Neural cell (in vitro differentiated cells): Measurements from ENCODE around the gene ALOX5. TPM values are rescaled to one million over a fixed set of nuclear protein-coding genes. Genes with fewer than 3 reads are reported as not detected.

Experiments used
- H2AFZ ChIP-seq: fragments of 200-600, 300-800 bp; sonication (generic), shearing (Covaris generic); 2 replicates; pipeline ENCODE4 v1.6.0; 2014; ENCODE audit warnings: low read depth, mild to moderate bottlenecking, antibody characterized with exemption, low read length, moderate library complexity
- H3F3A ChIP-seq: fragments of 200-600 bp; shearing (Covaris generic); 2 replicates; pipeline ENCODE4 v1.6.1; 2016; ENCODE audit warnings: mild to moderate bottlenecking, moderate library complexity, mixed read lengths, antibody characterized with exemption, low read length; ENCODE audit not compliant: insufficient read depth, poor library complexity, severe bottlenecking
- H3K27ac ChIP-seq: fragments of 200-600, 300-800 bp; sonication (generic), shearing (Covaris generic); 2 replicates; pipeline ENCODE4 v1.5.1; 2014; ENCODE audit warnings: mild to moderate bottlenecking, low read length, moderate library complexity
- H3K27me3 ChIP-seq: fragments of 300-800, 200-600 bp; sonication (generic), shearing (Covaris generic); 2 replicates; pipeline ENCODE4 v1.6.0; 2014; ENCODE audit warnings: mild to moderate bottlenecking, low read depth, low read length, moderate library complexity; ENCODE audit not compliant: insufficient read depth
- H3K36me3 ChIP-seq: fragments of 300-800, 200-600 bp; sonication (generic), shearing (Covaris generic); 2 replicates; pipeline ENCODE4 v1.5.1; 2014; ENCODE audit warnings: mild to moderate bottlenecking, antibody characterized with exemption, low read length, moderate library complexity; ENCODE audit not compliant: insufficient read depth
- H3K4me2 ChIP-seq: fragments of 300-800, 200-600 bp; sonication (generic), shearing (Covaris generic); 2 replicates; pipeline ENCODE4 v1.6.0; 2014; ENCODE audit warnings: mild to moderate bottlenecking, low read length
- H3K4me3 ChIP-seq: fragments of 300-800, 200-600 bp; sonication (generic), shearing (Covaris generic); 2 replicates; pipeline ENCODE4 v1.5.1; 2014; ENCODE audit warnings: mild to moderate bottlenecking, low read length, moderate library complexity
- H3K79me2 ChIP-seq: fragments of 200-600 bp; shearing (Covaris generic); replicated peaks from 2 replicates; pipeline ENCODE4 v1.6.0; 2014; ENCODE audit warnings: mild to moderate bottlenecking, low read length, moderate library complexity; ENCODE audit not compliant: insufficient read depth
- H3K9ac ChIP-seq: fragments of 300-800, 200-600 bp; sonication (generic), shearing (Covaris generic); 2 replicates; pipeline ENCODE4 v1.6.1; 2016; ENCODE audit warnings: mild to moderate bottlenecking, low read length, mixed read lengths
- H3K9me2 ChIP-seq: fragments of 200-600 bp; shearing (Covaris generic); 2 replicates; pipeline ENCODE4 v1.6.1; 2016; ENCODE audit warnings: mild to moderate bottlenecking, low read length, mixed read lengths; ENCODE audit not compliant: insufficient read depth
- H3K9me3 ChIP-seq: fragments of 200-600, 300-800 bp; sonication (generic), shearing (Covaris generic); 2 replicates; pipeline ENCODE4 v1.6.1; 2016; ENCODE audit warnings: mild to moderate bottlenecking, mixed run types, low read length, moderate library complexity, mixed read lengths
- H4K20me1 ChIP-seq: fragments of 200-600 bp; shearing (Covaris generic); 2 replicates; pipeline ENCODE4 v1.6.1; 2016; ENCODE audit warnings: mild to moderate bottlenecking, mixed run types; ENCODE audit not compliant: insufficient read depth
- EP300 ChIP-seq: fragments of 450-650 bp; conservative IDR thresholded peaks from 2 replicates; pipeline ENCODE4 v1.6.1; 2014; ENCODE audit warnings: antibody characterized with exemption, mild to moderate bottlenecking, moderate library complexity; ENCODE audit not compliant: poor library complexity, severe bottlenecking
- EZH2 ChIP-seq: fragments of 200-600, 300-800 bp; shearing (Covaris generic), sonication (generic); IDR thresholded peaks from 2 replicates; pipeline ENCODE4 v1.6.1; 2014; ENCODE audit warnings: antibody characterized with exemption, low read length, borderline replicate concordance, mild to moderate bottlenecking; ENCODE audit not compliant: insufficient read depth, poor library complexity, severe bottlenecking
- MXI1 ChIP-seq: fragments of 450-650 bp; conservative IDR thresholded peaks from 2 replicates; pipeline ENCODE4 v1.6.1; 2014; ENCODE audit warnings: antibody characterized with exemption, mild to moderate bottlenecking; ENCODE audit not compliant: poor library complexity, severe bottlenecking
- POLR2AphosphoS5 ChIP-seq: IDR thresholded peaks from 2 replicates; pipeline ENCODE4 v1.6.1; 2012
- RAD21 ChIP-seq: fragments of 450-650 bp; conservative IDR thresholded peaks from 2 replicates; pipeline ENCODE4 v1.6.1; 2014; ENCODE audit warnings: antibody characterized with exemption, mild to moderate bottlenecking, moderate library complexity
- SMC3 ChIP-seq: fragments of 450-650 bp; conservative IDR thresholded peaks from 2 replicates; pipeline ENCODE4 v1.6.1; 2014; ENCODE audit warnings: antibody characterized with exemption, mild to moderate bottlenecking, moderate library complexity; ENCODE audit not compliant: poor library complexity
- TAF1 ChIP-seq: IDR thresholded peaks from 2 replicates; pipeline ENCODE4 v1.6.1; 2012; ENCODE audit warnings: low read depth
- polyA plus RNA-seq: library from polyadenylated mRNA; depleted of rRNA; stranded (reverse); fragments of >200 nt; gene quantifications from 2 replicates; pipeline ENCODE4 v1.2.3, GENCODE V29; 2014
- TF ChIP-seq, protein P1 (sequence below): fragments of 450-650 bp; IDR thresholded peaks from 2 replicates; pipeline ENCODE4 v1.5.1; 2014; ENCODE audit warnings: antibody characterized with exemption, mild to moderate bottlenecking, moderate library complexity; ENCODE audit not compliant: poor library complexity, severe bottlenecking
- TF ChIP-seq, protein P2 (sequence below): IDR thresholded peaks from 2 replicates; pipeline ENCODE4 v1.6.1; 2012; ENCODE audit warnings: borderline replicate concordance

Gene ALOX5
- polyA plus RNA-seq, 1 donor from 2014 or later: not detected

- H3K27ac ChIP-seq: no peak overlapping the region
- TF ChIP-seq RAD21 (no peak), EP300 (no peak), EZH2 (no peak), TAF1 (no peak), SMC3 (no peak), POLR2AphosphoS5 (no peak), MXI1 (no peak)
- TF ChIP-seq, protein P1, sequence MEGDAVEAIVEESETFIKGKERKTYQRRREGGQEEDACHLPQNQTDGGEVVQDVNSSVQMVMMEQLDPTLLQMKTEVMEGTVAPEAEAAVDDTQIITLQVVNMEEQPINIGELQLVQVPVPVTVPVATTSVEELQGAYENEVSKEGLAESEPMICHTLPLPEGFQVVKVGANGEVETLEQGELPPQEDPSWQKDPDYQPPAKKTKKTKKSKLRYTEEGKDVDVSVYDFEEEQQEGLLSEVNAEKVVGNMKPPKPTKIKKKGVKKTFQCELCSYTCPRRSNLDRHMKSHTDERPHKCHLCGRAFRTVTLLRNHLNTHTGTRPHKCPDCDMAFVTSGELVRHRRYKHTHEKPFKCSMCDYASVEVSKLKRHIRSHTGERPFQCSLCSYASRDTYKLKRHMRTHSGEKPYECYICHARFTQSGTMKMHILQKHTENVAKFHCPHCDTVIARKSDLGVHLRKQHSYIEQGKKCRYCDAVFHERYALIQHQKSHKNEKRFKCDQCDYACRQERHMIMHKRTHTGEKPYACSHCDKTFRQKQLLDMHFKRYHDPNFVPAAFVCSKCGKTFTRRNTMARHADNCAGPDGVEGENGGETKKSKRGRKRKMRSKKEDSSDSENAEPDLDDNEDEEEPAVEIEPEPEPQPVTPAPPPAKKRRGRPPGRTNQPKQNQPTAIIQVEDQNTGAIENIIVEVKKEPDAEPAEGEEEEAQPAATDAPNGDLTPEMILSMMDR: no peak
- TF ChIP-seq, protein P2, sequence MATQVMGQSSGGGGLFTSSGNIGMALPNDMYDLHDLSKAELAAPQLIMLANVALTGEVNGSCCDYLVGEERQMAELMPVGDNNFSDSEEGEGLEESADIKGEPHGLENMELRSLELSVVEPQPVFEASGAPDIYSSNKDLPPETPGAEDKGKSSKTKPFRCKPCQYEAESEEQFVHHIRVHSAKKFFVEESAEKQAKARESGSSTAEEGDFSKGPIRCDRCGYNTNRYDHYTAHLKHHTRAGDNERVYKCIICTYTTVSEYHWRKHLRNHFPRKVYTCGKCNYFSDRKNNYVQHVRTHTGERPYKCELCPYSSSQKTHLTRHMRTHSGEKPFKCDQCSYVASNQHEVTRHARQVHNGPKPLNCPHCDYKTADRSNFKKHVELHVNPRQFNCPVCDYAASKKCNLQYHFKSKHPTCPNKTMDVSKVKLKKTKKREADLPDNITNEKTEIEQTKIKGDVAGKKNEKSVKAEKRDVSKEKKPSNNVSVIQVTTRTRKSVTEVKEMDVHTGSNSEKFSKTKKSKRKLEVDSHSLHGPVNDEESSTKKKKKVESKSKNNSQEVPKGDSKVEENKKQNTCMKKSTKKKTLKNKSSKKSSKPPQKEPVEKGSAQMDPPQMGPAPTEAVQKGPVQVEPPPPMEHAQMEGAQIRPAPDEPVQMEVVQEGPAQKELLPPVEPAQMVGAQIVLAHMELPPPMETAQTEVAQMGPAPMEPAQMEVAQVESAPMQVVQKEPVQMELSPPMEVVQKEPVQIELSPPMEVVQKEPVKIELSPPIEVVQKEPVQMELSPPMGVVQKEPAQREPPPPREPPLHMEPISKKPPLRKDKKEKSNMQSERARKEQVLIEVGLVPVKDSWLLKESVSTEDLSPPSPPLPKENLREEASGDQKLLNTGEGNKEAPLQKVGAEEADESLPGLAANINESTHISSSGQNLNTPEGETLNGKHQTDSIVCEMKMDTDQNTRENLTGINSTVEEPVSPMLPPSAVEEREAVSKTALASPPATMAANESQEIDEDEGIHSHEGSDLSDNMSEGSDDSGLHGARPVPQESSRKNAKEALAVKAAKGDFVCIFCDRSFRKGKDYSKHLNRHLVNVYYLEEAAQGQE: no peak
- no peak overlapping the region for H3K4me3 ChIP-seq
- H3K79me2 ChIP-seq: no peaks in the 10 kb centered on the region
- H3K27me3 ChIP-seq: no peaks in the 10 kb centered on the region
- H2AFZ ChIP-seq: no peak overlapping the region
- H3K36me3 ChIP-seq: no peaks in the 10 kb centered on the region
- no peaks in the 10 kb centered on the region for H3F3A ChIP-seq
- no peaks in the 10 kb centered on the region for H4K20me1 ChIP-seq
- H3K4me2 ChIP-seq: no peak overlapping the region
- no peaks in the 10 kb centered on the region for H3K9me2 ChIP-seq
- peaks cover 4% of the 10 kb centered on the region for H3K9me3 ChIP-seq
- no peak overlapping the region for H3K9ac ChIP-seq
Measured at GRCh38 chr10:45473126-45473525, 99.1 kb downstream of the ALOX5 start.

GRCh38 chr10:45476559-45476958 lies 102.5 kb downstream of the ALOX5 start:
- no peak overlapping the region for H2AFZ ChIP-seq
- no peaks in the 10 kb centered on the region for H3K27me3 ChIP-seq
- no peak overlapping the region for H3K4me3 ChIP-seq
- no peak overlapping the region for H3K9ac ChIP-seq
- no peaks in the 10 kb centered on the region for H3K79me2 ChIP-seq
- TF ChIP-seq, protein P1: no peak
- no peak for TF ChIP-seq TAF1
- TF ChIP-seq MXI1: no peak
- TF ChIP-seq EZH2: no peak
- TF ChIP-seq, protein P2: no peak
- no peak for TF ChIP-seq EP300
- no peak for TF ChIP-seq RAD21
- TF ChIP-seq SMC3: no peak
- no peak for TF ChIP-seq POLR2AphosphoS5
- peaks cover 4% of the 10 kb centered on the region for H3K9me3 ChIP-seq
- no peaks in the 10 kb centered on the region for H4K20me1 ChIP-seq
- H3F3A ChIP-seq: no peaks in the 10 kb centered on the region
- H3K4me2 ChIP-seq: no peak overlapping the region
- no peak overlapping the region for H3K27ac ChIP-seq
- no peaks in the 10 kb centered on the region for H3K9me2 ChIP-seq
- no peaks in the 10 kb centered on the region for H3K36me3 ChIP-seq
